H1 (cell line): ENCODE data around the gene MACF1. TPM values are rescaled to one million over a fixed set of nuclear protein-coding genes. Genes with fewer than 3 reads are reported as not detected.

ENCODE experiments used
- HDAC2 ChIP-seq, 2 experiments: fragments of 300-600 bp in 1 of 2; sonication (generic) in 1 of 2; IDR thresholded peaks; 2 replicates each; pipeline ENCODE4 v1.6.1; 2011 to 2012; ENCODE audit warnings: low read depth in 2 of 2, low read length in 2 of 2, mild to moderate bottlenecking in 2 of 2, moderate library complexity in 2 of 2, borderline replicate concordance in 1 of 2, inconsistent platforms in 1 of 2
- polyA plus RNA-seq, 7 experiments: library from polyadenylated mRNA; depleted of rRNA in 3 of 7; stranded (reverse) in 5 of 7; unstranded in 2 of 7; fragments of >200 nt in 5 of 7; fragments of 200-250 nt in 2 of 7; gene quantifications; 1 replicate in 5 of 7; 2 replicates in 1 of 7; 4 replicates in 1 of 7; pipeline versions ENCODE4 v1.2.1 to v1.2.3, GENCODE V29; 2011 to 2013; ENCODE audit warnings: missing spikeins in 2 of 7, mixed read lengths in 2 of 7
- total RNA-seq: library from RNA; stranded (reverse); fragmentation: NEBNext Ultra II Directional; extraction: Animal tissue kit (Norgen Biotek cat#: 25700); gene quantifications from 2 replicates; pipeline ENCODE4 v1.2.1, GENCODE V29; 2021

The MACF1 gene
- total and polyA plus RNA-seq, 2 of the 8 experiments (the other 6 are each of a cell fraction or from before 2014, with no cell fraction given) = 59.8 to 285 TPM

GRCh38 chr1:39407896-39408640 is 203.6 kb downstream of the MACF1 start (continued):
- TF ChIP-seq HDAC2 (IDR thresholded peaks at IDR 0.05; ENCODE audit: borderline replicate concordance in 1 of 2, low read depth in 2 of 2, low read length in 2 of 2) = peak in 1 of 2 experiments; percentile 26; a peak in 1 of 4 replicates
